ENCODE results near the gene MVB12B.

The MVB12B gene

GRCh38 chr9:126343271-126343700 is 16.7 kb downstream of the MVB12B start:
- Histone ChIP-seq H3K4me3 (ENCODE audit: insufficient read depth, low read length, poor library complexity, severe bottlenecking) (no peak overlapping the region), H3K27ac (ENCODE audit: low read depth, low read length) (no peak overlapping the region), H3K9ac (ENCODE audit: low read length) (no peak overlapping the region), H2AFZ (ENCODE audit: low read depth, low read length, severe bottlenecking) (no peak overlapping the region), H3K36me3 (ENCODE audit: low read length) (no peaks in the 10 kb centered on the region), H3K9me2 (replicated peaks; ENCODE audit: insufficient read depth, low read length) (no peaks in the 10 kb centered on the region), H3K27me3 (ENCODE audit: low read length) (no peaks in the 10 kb centered on the region), H3F3A (ENCODE audit: insufficient read depth) (no peaks in the 10 kb centered on the region), H3K79me2 (ENCODE audit: insufficient read depth, low read length) (no peaks in the 10 kb centered on the region), H3K4me2 (ENCODE audit: low read depth, low read length, poor library complexity, severe bottlenecking) (no peak overlapping the region), H4K20me1 (ENCODE audit: low read depth, low read length) (no peaks in the 10 kb centered on the region), H3K9me3 (ENCODE audit: insufficient read depth, low read length) (no peaks in the 10 kb centered on the region)
- TF ChIP-seq, protein P1, sequence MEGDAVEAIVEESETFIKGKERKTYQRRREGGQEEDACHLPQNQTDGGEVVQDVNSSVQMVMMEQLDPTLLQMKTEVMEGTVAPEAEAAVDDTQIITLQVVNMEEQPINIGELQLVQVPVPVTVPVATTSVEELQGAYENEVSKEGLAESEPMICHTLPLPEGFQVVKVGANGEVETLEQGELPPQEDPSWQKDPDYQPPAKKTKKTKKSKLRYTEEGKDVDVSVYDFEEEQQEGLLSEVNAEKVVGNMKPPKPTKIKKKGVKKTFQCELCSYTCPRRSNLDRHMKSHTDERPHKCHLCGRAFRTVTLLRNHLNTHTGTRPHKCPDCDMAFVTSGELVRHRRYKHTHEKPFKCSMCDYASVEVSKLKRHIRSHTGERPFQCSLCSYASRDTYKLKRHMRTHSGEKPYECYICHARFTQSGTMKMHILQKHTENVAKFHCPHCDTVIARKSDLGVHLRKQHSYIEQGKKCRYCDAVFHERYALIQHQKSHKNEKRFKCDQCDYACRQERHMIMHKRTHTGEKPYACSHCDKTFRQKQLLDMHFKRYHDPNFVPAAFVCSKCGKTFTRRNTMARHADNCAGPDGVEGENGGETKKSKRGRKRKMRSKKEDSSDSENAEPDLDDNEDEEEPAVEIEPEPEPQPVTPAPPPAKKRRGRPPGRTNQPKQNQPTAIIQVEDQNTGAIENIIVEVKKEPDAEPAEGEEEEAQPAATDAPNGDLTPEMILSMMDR (IDR thresholded peaks at IDR 0.05; ENCODE audit: insufficient read depth, low read length, poor library complexity, severe bottlenecking), result no peak
- TF ChIP-seq EZH2phosphoT487 (conservative IDR thresholded peaks at IDR 0.05; ENCODE audit: low read length), result no peak

GRCh38 chr9:126346031-126346430 is 19.4 kb downstream of the MVB12B start:
- Histone ChIP-seq H3K4me3 (ENCODE audit: insufficient read depth, low read length, poor library complexity, severe bottlenecking) (no peak overlapping the region), H3K9ac (ENCODE audit: low read length) (no peak overlapping the region), H3K27ac (ENCODE audit: low read depth, low read length) (no peak overlapping the region), H3K27me3 (ENCODE audit: low read length) (peaks cover 2% of the 10 kb centered on the region; the same call in 1 of the 2 replicates), H3K9me2 (replicated peaks; ENCODE audit: insufficient read depth, low read length) (no peaks in the 10 kb centered on the region), H2AFZ (ENCODE audit: low read depth, low read length, severe bottlenecking) (no peak overlapping the region), H4K20me1 (ENCODE audit: low read depth, low read length) (no peaks in the 10 kb centered on the region), H3K36me3 (ENCODE audit: low read length) (no peaks in the 10 kb centered on the region), H3K79me2 (ENCODE audit: insufficient read depth, low read length) (no peaks in the 10 kb centered on the region), H3F3A (ENCODE audit: insufficient read depth) (no peaks in the 10 kb centered on the region), H3K4me2 (ENCODE audit: low read depth, low read length, poor library complexity, severe bottlenecking) (no peak overlapping the region), H3K9me3 (ENCODE audit: insufficient read depth, low read length) (no peaks in the 10 kb centered on the region)
- TF ChIP-seq EZH2phosphoT487 (conservative IDR thresholded peaks at IDR 0.05; ENCODE audit: low read length), result no peak
- TF ChIP-seq, protein P1 (IDR thresholded peaks at IDR 0.05; ENCODE audit: insufficient read depth, low read length, poor library complexity, severe bottlenecking), result no peak

DNA sequence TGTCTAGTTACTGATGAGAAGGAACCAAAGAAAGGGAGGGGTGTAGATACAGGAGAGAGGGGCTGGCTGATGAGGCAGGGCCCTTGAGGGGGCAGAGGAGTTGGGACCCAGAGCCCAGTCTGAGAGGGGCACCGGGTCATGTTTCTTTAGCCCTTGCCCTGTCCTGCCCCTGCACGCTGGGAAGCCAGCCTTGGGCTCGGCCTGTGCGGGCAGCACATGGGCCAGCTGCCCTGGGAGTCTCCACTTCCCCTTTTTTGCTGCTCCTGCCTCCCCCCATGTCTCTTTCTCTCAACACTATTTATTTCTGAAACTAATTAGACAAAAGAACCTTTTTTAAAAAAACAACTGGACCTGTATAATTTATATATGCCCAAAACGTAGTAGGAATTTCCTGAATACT is 20.5 kb downstream of the MVB12B start:
- peaks cover 2% of the 10 kb centered on the region; the same call in 1 of the 2 replicates for H3K27me3 ChIP-seq (ENCODE audit: low read length)
- no peak overlapping the region for H3K27ac ChIP-seq (ENCODE audit: low read depth, low read length)
- H3K9ac ChIP-seq (ENCODE audit: low read length), result no peak overlapping the region
- H3K79me2 ChIP-seq (ENCODE audit: insufficient read depth, low read length), result no peaks in the 10 kb centered on the region
- no peak overlapping the region for H2AFZ ChIP-seq (ENCODE audit: low read depth, low read length, severe bottlenecking)
- H3F3A ChIP-seq (ENCODE audit: insufficient read depth), result no peaks in the 10 kb centered on the region
- no peaks in the 10 kb centered on the region for H3K9me3 ChIP-seq (ENCODE audit: insufficient read depth, low read length)
- H3K4me3 ChIP-seq (ENCODE audit: insufficient read depth, low read length, poor library complexity, severe bottlenecking), result no peak overlapping the region
- TF ChIP-seq, protein P1 (IDR thresholded peaks at IDR 0.05; ENCODE audit: insufficient read depth, low read length, poor library complexity, severe bottlenecking), result no peak
- no peak for TF ChIP-seq EZH2phosphoT487 (conservative IDR thresholded peaks at IDR 0.05; ENCODE audit: low read length)
- no peaks in the 10 kb centered on the region for H4K20me1 ChIP-seq (ENCODE audit: low read depth, low read length)
- H3K4me2 ChIP-seq (ENCODE audit: low read depth, low read length, poor library complexity, severe bottlenecking), result no peak overlapping the region
- H3K36me3 ChIP-seq (ENCODE audit: low read length), result no peaks in the 10 kb centered on the region
- no peaks in the 10 kb centered on the region for H3K9me2 ChIP-seq (replicated peaks; ENCODE audit: insufficient read depth, low read length)

All from SU-DHL-6 (cell line).